Skin of body (tissue), 2 donors: ENCODE results near the gene CYFIP1. TPM values are rescaled to one million over a fixed set of nuclear protein-coding genes. Genes with fewer than 3 reads are reported as not detected.
"Not testable (repeated sequence)": the region's sequence is repeated elsewhere in the genome, so short reads cannot be mapped to it uniquely, and the experiment has no call there.

Experiments used
- DNase-seq: peaks from one replicate; lab custom pipeline; 2025; lab: John Stamatoyannopoulos, UW
- total RNA-seq: library from RNA; depleted of rRNA; stranded (reverse); fragments of >200 nt; gene quantifications from one replicate; pipeline ENCODE4 v1.2.3, GENCODE V29; 2014

CYFIP1 gene
- total RNA-seq, result 72.5 TPM

DNA sequence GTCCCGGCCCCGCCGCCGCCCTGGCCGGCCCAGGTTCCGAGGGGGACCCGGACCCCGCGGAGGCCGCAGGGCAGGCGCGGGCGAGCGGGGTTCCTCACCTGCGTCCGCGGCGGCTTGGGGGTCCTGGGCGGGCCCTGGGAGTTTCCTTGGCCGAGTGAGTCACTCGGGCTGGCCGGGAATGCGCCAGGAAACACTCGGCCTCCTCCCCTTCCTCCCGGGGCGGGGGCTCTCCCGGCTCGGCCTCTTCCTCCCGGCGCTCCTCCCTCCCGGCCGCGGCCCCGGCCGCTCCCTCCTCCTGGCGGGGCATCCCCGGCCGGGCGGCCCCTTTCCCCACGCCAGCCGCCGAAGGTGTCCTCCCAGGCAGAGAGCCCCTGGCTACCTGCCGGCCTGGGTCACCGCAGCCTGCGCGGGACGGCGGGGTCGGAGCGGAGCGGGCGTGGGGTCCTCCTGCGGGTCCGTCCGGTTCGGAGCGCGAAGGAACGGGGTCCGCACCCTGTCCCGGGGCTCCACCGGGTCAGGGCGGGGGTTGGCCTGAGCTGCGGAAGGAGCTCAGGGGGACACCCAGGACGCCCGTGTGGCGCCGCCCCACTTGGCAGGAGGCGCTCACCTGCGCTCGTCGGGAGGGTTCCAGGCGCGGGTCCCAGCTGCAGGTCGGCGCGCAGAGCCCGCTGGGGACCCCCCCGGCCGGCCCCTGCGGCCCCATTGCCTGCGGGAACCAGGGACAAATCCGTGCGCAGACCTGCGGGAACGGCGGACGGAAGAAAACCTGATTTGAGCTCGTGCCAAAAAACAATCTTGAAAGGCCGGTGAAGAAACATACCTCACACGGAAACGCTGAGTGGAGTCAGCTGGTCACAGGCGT lies at the start of gene CYFIP1:
TSS of gene CYFIP1 (minus strand) at position 180 of the 862 bp plus-strand sequence. CDS start 33,083 bp downstream, outside the sequence.
- DNase-seq, result peak; percentile 70

DNA sequence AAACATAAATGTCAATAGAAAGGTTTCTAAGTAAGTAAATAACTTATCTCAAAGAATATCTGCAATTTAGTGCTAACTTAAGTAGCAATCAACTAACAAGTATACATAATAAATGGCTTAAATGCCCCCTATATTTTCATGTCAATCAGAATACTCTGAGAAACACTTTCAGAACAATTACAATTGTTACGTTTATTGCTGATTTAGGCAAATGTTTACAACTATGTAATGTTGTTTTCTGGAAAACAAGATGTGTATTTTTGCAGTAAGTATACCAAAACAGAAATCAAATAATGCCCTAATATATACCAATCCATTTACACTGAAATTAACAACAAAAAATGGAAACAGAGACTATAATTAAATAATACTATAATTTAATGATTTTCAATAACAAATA lies 46.0 kb upstream of the CYFIP1 start:
- no peak for DNase-seq

DNA sequence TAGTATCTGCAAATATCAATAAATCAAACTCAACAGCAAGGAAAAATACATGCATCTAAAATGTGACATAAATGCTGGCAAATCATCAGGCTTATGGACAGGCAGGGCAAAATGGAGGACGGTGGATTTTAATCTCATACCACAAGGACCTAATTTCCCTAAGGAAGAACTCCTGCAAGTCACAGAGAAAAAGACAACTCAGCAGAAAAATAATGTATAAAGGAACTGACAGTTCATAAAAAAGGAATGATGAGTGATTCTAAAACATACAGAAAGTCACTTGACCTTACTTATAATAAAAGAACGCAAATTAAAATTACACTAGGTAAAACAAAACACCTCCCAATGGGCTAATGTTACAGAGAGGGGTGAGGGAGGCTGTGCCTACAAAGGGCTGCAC lies 42.0 kb upstream of the CYFIP1 start:
- no peak for DNase-seq

DNA sequence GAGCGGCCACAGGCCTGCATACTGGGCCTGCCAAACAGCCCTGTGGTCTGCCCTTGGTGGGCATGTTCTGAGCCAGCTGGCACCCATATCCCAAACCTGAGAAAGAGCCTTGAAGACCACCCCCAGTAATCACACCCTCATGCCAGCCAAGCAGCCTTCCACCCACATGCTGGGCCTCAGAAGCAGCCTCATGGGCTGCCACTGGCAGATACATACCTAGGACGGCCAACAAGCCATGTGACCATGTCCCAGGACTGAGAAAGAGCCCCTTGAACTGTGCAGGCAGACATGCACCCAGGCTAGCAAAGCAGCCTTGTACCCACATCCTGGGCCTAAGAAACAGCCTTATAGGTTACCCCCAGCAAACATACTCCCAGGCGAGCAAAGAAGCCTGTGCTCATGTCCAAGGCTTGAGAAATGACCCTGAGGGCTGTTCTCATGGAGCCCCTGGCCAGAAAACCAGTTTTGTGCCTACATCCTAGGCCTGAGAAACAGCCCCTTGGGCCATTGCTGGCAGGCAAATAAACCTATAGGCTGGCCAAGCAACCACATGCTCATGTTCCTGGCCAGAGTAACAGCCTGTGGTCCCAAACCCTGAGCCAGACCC lies 34.3 kb upstream of the CYFIP1 start:
- no peak for DNase-seq

DNA sequence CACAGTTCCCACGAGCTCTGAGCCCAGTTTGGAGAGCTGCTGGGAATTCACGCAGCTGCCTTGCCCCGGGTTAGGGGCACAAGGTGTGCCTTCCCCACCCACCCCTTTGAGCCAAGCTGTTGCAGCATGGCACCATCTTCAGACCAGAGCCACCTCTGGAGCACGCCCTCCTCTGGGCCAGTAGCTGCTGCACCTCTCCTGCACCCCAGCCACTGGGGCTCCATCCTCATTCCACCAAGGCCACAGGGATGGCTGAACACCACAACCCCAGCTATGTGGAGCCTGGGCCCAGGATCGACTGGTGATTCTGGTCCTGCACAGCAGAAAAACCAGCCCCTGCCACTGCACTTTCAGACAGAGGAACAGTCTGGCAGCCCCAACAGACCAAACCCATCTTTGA lies 33.5 kb upstream of the CYFIP1 start:
- DNase-seq, result no peak

DNA sequence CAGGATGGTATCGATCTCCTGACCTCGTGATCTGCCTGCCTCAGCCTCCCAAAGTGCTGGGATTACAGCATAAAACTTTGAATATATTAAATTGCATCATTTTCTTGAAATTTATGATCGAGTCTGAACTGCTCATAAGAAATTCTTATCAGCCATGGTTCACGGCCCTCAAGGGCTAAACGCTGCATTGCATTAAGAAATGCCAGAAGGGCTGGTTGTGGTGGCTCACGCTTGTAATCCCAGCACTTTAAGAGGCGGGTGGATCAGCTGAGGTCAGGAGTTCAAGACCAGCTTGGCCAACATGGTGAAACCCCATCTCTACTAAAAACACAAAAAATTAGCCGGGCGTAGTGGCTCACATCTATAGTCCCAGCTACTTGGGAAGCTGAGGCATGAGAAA lies 32.4 kb upstream of the CYFIP1 start:
- DNase-seq, result not testable (repeated sequence)

DNA sequence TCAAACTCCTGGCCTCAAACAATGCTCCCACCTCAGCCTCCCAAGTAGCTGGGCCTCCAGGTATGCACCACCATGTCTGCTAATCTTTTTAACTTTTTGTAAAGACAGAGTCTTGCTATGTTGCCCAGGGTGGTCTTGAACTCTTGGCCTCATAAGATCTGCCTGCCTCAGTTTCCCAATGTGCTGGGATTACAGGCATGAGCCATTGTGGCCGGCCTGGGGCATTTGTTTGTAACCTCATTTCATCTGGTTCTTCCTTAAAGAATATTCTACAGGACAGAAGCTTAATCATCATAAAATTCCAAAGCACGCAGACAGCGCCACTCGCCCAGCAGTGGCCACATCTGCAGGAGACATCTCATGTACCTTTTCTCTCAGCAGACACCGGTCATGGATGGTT lies 23.6 kb upstream of the CYFIP1 start:
- no peak for DNase-seq

DNA sequence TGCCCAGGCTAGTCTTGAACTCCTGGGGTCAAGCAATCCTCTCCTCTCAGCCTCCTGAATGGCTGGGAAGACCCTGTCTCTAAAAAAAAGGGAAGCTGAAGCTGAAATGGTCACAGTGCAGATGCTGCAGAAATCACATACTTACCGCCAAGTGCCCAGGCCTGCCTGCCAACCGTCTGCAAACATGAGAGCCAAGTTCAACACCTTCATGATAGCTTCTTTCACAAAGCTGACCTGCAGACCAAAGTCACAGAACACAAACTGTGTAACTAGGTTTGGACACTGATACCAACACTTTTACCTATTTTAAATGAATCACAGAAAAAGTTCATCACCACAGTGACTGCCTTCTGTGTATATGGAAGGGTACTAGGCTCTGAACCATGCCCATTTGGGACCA lies 22.8 kb upstream of the CYFIP1 start:
- DNase-seq, result no peak

DNA sequence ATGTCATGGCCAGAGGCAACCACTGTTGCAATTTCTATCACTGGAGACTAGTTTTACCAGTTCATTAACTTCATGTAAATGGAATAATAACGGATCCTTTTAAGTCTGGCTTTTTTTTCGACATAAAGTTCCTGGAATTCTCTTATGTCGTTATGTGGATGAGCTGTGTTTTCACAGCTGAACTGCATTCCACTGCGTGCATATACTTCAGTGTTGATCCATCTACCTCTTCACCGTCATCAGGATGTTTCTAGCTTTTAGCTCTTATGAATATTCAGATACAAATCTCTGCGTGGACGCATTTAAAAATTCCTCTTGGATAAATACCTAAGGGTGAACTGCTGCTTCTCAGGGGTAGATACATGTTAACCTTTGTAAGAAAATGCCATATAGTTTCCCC lies 15.6 kb upstream of the CYFIP1 start:
- DNase-seq, result no peak

DNA sequence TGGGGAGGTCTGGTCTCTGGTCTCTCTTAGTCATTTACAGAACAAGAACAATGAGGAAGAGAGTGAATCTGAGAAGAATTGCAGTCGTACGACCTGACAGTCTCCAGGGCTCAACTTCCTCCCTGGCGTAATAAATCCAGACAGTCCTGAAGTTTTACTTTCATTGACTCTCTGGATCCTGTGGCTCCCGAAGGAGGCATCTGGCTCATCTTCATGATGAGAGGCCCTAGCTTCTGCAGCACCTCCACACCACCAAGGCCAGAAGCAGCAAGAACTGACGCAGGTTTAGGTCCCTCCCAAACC lies 11.8 kb upstream of the CYFIP1 start:
- no peak for DNase-seq

DNA sequence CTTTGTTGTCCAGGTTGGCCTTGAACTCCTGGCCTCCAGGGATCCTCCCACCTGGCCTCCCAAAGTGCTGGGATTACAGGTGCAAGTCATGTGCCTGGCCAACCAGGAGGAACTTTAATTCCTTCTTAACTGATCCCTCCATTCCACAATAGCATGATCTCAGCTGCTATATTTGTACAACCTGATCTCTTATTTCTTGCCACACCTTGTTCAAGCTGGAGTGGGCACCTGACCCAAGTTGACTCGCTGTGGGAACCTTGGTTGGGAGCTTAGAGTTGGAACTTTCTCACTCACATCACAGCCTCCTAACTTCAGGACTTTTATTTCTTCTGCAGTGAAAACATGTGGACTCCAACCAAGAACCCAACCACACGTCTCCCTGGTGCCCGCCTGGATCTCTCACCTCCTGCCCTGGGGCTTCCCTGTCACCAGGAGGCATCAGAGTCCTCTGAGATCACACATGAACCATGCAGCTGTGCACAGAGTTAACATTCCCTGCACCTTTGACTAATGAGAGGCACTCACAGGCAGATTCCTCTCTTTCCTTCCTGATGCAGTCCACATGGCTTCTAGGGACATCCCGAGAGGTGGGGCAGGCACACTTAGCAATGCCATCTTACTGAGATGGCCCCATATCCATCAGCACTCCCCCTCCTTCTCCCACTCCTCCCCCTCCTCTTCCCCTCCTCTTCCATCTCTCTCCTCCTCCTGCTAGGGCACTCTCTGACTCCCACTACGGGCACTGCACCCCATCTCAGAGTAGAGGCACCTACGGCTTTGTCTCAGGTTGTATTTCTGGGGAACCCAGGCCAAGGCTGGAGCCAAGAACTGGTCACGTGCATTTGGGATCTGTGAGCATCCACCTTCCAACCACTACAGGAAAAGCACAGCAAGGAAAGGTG lies 9.7 kb upstream of the CYFIP1 start:
- no peak for DNase-seq

DNA sequence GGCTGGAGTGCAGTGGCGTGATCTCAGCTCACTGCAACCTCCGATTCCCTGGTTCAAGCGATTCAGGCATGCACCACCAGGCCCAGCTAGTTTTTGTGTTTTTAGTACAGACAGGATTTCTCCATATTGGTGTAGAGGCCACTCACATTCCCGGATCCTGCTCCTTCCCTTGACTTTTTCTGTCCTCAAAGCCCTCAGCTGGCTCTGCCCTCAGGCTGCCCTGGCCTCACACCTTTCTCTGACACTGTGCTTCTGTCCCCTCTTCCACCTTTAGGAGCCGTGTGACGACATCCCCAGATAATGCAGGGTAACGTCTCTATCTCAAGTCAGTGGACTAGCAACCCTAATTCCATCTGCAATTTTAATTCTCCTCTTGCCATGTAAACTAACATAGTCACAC lies 8.6 kb upstream of the CYFIP1 start:
- no peak for DNase-seq

DNA sequence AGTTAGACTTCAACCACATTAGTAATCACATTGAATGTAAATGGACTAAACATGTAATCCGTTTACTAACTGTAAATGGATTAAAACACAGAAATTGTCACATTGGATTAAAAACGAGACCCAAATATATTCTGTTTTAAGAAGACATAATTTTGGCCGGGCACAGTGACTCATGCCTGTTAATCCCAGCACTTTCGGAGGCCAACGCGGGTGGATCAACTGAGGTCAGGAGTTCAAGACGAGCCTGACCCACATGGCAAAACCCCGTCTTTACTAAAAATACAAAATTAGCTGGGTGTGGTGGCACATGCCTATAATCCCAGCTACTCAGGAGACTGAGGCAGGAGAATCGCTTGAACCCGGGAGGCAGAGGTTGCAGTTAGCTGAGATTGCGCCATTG lies 1.8 kb upstream of the CYFIP1 start:
- DNase-seq, result not testable (repeated sequence)

DNA sequence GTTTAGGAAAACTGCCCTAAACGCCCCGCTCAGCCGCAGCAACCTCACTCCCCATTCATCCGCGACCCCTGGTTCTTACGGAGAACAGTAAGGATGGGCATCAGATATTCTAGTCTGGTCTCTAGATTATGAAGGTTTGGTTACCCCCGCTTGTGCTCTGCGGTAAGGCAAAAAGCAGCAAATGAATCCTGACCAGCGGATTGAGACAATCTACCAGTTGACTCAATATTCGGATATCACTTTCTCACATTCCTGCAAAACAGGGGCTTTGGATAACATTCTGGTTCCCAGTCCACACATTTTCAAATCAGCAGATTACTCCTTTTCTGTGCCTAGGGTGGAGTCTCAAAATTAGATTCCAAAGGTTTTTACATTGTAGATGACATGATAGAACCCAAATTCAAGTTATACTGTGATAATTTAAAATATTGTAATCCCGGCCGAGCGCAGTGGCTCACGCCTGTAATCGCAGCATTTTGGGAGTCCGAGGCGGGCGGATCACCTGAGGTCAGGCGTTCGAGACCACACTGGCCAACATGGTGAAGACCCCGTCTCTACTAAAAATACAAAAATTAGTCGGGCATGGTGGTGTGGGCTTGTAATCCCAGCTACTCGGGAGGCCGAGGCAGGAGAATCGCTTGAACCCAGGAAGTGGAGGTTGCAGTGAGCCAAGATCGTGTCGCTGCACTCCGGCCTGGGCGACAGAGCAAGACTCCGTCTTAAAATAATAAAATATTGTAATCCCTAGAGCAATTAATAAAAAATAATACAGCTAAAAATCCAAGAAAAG lies 1.1 kb upstream of the CYFIP1 start:
- no peak for DNase-seq

DNA sequence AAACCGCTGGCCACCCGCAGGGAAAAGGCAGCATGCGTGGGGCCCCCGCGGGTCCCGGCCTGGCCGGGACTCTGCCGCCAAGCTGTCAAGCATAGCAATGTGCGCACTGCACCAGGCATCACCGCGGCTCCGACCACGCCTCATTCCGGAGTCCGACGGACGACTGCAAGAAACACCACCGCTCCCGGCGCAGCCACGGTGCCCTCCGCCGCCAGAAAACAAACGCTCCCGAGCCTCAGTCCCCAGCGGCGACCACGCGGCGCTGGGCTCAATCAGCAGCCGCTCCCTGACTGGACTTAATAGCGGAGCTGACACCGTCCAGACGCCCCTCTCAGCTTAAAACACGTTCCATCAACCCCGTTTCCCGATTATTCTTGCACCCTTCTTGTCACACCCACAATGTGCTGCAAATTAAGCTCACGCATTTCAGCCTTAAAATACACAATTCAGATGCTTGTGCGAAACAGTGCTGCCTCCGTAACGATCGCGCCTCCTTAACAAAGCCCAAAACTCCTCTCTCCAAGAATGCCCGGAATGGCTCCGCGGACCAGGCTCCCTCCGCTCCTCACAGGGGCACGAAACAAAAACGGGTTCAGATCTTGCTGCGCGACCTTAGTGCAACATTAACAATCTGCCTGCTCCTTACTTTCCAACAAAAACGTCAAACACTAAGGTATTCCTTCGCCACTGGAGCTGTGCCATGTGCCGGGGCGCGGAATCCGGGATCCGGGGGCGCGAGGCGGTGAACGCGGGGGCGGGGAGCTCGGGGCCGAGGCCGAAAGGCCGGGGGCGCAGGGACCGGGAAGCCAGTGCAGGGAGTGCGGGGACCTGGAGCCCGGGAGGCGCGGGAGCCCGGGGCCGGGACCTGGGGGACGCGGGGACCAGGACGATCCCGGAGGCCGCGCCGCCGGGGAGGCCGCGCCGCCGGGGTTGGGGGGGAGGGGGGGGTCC lies 655 bp downstream of the CYFIP1 start:
- DNase-seq, result peak; percentile 28

DNA sequence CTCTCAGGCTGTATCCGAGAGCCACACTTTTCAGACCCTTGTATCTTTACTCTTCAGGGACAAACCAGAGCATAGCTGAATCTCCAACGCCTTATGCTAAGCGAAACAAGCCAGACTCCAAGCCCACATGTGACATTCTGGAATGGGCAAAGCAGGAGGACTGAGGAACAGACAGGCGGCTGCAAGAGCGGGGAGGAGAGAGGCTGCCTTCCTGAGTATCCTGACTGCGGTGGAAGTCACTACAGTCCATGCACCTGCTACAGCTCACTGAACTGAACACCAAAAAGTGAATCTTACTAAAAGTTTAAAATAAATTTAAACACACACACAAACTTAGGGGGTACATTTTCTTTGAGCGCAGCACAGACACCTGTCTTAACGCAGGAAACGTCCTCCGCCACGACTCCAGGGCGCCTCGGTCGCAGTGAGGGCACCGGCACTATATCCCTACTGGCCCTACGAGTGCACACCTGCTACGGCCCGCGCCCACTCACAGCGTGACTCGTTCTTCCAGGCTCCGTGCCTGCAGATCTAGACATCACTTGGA lies 1.4 kb downstream of the CYFIP1 start:
- DNase-seq, result no peak

DNA sequence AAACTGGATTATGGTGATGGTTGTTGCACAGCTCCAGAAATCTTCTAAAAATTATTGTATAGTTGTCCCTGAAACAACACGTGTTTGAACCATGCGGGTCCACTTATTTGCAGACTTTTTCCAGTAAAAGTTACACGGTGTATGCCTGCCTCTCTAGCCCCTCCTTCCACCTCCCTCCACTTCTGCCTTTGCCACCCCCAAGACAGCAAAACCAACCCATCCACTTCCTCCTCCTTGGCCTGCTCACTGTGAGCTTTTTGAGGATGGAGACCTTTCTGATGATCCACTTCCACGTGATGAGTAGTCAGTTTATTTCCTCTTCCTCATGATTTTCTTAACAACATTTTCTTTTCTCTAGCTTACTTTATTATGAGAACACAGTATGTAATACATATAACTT lies 5.4 kb downstream of the CYFIP1 start:
- no peak for DNase-seq

DNA sequence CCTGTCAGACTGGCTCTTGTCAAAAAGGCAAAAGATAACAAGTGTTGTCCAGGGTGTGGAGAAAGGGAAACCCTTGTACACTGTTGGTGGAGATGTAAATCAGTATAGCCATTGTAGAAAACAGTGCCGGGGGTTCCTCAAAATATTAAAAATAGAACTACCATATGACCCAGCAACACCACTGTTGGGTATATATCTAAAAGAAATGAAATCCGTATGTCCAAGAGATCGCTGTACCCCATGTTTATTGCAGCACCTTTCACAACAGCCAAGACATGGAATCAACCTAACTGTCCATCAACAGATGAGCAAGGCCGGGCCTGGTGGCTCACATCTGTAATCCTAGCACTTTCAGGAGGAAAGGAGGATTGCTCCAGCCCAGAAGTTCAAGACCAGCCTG lies 6.2 kb downstream of the CYFIP1 start:
- no peak for DNase-seq

DNA sequence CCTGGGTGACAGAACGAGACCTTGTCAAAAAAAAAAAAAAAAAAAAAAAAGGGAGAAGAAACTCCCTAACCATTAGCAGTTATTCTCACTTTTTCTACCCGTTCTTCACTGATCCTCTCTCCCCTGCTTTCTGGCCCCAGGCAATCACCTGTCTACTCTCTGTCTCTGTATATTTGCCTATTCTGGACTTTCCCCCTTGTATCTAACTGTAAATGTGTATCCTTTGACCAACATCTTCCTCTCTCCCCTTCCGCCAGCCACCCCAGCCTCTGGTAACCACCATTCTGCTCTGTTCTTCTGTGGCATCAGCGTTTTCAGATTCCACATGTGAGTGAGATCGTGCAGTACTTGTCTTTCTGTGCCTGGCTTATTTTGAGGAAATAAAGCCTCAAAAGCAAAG lies 6.9 kb downstream of the CYFIP1 start:
- no peak for DNase-seq

DNA sequence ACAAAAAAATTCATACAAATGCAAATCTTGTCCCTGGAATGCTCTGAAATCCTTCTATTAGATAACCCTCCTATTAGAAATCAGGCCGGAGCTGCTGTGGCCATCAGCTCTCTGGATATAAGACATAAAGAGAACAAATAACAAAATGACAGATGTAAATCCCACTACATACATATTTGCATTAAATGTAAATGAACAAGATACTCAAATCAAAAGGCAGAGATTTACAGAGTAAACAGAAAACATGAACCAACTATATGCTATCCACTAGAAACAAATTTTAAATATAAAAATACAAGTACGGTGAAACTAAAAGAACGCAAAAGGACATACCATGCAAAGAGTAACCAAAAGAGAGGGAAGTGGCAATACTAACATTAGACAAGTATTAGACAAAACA lies 10.7 kb downstream of the CYFIP1 start:
- no peak for DNase-seq
